GM19467 (cell line): Measurements from ENCODE around the gene CRISP2.

ENCODE experiments used
- ATAC-seq: cut with Tn5 transposase; IDR thresholded peaks from one replicate; pipeline ENCODE4 v1.9.1; 2021; ENCODE audit warnings: mild to moderate bottlenecking, moderate library complexity; ENCODE audit not compliant: unreplicated experiment

The CRISP2 gene

DNA sequence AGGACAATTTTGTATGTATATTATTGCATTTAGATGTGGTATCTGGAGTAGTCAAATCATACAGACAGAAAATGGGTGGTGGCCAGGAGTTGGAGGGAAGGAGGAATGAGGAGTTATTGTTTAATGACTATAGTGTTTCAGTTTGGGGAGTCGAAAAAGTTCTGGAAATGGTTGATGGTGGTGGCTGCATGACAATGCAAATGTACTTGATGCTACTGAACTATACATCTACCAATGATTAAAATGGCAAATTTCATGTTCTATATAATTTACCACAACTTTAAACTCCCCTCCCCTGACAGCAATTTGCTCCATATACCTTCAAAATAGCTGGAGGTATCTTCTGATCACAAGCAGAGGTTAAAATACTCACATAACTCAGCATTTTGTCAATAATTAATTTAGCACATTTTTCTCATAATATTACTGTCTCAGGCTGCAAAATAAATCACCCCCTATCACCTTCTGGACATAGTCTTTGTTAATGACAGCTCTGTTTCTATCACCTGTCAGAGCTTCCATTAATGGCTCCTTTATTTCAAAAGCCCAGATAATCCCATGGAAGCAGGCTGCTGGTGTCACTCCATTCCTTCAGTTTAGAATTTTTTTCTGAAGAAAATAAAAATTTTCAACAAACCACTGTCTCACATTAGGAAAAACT lies 51.0 kb downstream of the CRISP2 start:
- no peak for ATAC-seq

DNA sequence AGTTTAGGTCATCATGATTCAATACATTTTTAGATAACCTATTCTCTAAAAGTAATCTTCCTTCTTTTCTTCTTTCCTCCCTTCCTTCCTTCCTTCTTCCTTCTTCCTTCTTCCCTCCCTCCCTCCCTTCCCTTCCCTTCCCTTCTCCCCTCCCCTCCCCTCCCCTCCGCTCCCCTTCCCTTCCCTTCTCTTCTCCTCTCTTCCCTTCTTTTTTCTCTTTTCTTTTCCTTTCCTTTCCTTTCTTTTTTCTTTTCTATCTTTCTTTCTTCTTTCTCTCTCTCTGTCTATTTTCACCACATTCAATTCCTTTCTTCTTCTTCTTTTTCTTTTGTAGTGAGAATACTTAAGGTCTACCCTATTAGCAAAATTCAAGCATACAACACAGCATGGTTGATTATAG lies 59.4 kb downstream of the CRISP2 start:
- ATAC-seq, result no peak

DNA sequence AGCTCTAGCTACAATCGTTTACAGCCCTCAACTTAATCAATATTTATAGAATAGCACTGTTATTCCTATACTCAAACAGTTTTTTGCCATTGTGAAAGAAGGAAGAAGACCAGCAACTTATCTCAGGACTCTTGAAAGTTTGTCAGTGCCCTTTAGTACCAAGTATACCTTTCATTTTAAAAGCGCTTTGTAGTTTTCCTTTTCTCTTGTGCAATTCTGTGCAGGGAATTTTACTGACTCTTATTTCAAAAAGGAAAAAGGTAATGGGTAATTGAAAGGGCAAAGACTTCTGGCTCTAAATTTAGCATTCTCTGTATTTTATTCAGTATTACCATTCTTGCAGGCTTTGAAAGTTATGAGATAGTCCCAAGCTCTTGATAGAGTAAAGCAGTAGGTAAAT lies 59.9 kb downstream of the CRISP2 start:
- no peak for ATAC-seq

DNA sequence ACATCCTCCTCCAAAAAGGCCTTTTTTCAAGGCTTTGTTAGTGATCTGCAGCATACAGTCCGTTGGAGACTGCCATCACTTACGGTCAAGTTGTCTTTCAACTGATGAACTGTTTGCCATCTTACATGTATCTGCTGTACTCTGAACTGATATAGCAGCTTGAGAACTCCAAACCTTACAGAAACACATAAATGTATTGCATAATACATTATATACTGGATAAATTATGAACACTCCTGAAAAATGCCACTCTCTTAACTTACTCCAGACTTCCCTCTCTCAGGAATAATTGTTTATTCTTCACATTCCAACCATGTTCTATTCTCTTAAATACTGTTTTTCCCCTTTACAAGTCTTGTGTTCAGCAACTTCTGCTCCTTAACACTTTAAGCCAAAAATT lies 62.1 kb downstream of the CRISP2 start:
- ATAC-seq, result no peak

DNA sequence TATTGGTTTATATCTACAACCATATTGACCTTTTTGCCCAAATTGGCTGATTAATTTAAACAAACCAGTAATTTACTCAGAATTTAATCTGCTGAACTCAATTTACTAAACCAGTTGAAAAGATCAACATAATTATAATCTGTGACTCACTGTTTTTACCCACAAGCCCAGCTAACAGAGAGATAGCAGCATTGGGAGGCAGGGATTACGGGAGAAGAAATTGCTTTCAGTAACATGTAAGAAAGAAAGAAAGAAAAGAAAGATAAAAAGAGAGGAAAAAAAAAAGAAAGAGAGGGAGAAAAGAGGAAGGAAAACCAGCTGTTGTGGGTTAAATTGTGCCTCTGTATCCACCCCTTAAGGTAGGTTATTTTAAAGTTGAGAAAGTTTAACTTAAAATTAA lies 63.4 kb downstream of the CRISP2 start:
- ATAC-seq, result no peak

DNA sequence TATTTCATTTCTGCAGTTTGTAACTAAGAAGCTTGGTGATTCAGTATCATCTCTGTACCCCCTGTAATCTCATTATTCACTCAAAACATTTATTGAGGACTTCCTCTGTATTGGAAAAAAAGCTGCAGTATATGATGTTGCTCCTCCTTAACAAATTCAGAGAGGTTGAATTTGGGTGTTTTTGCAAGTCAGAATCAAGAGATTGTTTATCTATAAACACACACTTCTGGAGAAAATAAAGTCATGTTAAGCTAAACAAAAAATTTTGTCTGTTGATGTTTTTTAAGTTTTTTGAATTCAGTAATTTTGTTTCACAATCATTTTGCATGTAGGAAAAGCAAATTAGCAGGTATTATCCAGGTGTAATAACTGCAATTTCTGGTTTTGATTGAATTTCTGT lies 65.3 kb downstream of the CRISP2 start:
- ATAC-seq, result no peak

DNA sequence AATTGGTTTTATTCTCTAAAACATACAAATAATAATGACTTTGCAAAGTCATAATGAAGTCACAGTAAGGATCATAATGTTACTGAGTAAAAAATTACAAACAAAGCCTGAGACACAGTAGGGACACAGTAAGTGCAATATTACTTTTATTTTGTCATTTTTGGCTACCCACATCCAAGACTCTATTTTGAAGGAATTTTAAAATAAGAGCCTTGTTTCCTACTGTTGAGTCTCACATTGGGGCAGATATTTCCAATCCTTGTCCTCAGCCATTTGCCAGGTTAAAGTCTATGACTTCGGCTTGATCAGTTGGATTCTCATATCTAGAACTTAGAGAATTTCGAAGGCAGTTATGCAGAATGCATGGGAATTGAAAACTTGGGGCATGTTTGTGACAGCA lies 65.9 kb downstream of the CRISP2 start:
- ATAC-seq, result no peak

DNA sequence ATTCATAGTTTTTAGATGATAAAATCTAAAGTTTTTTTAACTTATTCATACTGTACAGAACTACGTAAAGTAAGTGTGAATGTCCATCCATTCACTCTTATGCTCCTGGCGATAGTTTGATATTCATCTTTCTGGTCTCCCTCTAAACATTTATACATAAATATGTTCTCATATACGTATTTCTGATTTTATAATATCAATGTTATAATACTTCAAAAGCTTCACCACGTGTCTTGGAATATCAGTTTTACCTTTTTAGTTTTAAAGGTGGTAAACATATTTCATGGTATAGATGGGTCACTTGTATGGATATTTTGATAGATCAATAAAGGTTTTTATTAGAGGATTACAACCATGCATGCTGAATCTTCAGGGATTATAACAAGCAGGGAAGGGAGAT lies 66.4 kb downstream of the CRISP2 start:
- ATAC-seq, result no peak

DNA sequence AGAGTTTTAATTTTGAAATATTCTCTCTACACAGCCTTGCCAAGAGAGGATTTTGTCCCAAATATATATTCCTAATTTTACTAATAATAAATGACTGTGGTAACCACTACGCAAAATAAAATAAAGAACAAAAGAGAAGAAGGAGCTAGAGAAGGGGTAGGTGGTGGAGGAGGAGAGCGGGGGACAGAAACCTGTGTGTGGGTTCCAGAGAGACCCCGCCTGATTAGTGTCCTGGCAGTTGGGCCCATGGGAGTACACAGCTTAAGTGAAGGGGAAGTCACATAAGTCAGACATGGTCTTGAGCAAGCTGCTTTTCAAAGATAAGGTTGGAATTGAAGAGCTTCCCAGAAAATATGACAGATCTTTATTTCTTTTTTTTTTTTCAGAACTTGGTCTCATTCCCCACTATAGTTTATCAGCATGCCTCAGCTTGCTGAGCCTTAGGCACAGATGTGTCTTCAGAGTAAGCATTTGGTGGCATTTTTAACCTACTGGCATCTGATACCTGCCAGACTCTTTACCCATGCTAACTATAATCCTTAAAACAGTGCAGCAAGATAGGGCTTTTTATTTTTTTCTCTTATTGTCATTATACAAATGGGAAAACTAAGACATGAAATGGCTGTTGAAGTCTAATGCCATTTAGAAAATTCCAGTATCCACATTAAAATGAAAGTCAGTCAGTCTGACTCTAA lies 67.1 kb downstream of the CRISP2 start:
- no peak for ATAC-seq

DNA sequence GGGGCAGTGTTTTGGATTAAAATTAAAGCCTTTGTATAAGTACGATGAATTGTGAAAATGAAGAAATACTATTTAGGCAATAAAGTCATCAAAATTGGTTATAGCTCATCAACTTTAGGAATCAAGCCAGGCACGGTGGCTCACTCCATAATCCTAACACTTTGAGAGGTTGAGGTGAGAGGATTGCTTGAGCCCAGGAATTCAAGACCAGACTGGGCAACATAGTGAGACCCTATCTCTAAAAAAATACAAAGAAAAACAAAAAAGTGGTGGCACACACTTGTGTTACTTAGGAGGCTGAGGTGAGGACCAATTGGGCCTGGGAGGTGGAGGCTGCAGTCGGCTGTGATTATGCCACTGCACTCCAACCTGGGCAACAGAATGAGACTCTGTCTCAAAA lies 68.2 kb downstream of the CRISP2 start:
- no peak for ATAC-seq
